IMR-90 (cell line): ENCODE data around the gene AGPAT3. TPM values are rescaled to one million over a fixed set of nuclear protein-coding genes. Genes with fewer than 3 reads are reported as not detected.
"Not testable (repeated sequence)": the region's sequence is repeated elsewhere in the genome, so short reads cannot be mapped to it uniquely, and the experiment has no call there.

ENCODE experiments used
- ATAC-seq: fragments of 200-7000 bp; cut with Tn5 transposase; 2 replicates; pipeline ENCODE4 v1.9.1; 2020; ENCODE audit warnings: low read depth, mild to moderate bottlenecking, moderate library complexity
- BruUV-seq: library from RNA; stranded (reverse); fragments of 400-500 nt; replicated peaks from 2 replicates; lab custom pipeline; 2021; lab: Mats Ljungman, UMichigan
- CTCF ChIA-PET: fragments of 300-600 bp; formaldehyde crosslinking; extraction: SDS; loops from one replicate; lab custom pipeline; 2021; ENCODE audit warnings: antibody characterized with exemption; lab: Yijun Ruan, JAX
- POLR2A ChIA-PET: fragments of 300-600 bp; sonication (Branson Sonifier 250); formaldehyde crosslinking; loops from one replicate; lab custom pipeline; 2022; ENCODE audit warnings: antibody characterized with exemption; ENCODE audit not compliant: unreplicated experiment; lab: Charles Lee
- DNase-seq: peaks from one replicate; pipeline ENCODE4 v3.0.0; 2013
- H2AFZ ChIP-seq: replicated peaks from 2 replicates; pipeline ENCODE3; 2013; ENCODE audit warnings: low read length, mild to moderate bottlenecking; ENCODE audit not compliant: poor library complexity
- H2AK5ac ChIP-seq: 2 replicates; pipeline ENCODE4 v1.6.1; 2013; ENCODE audit warnings: low read depth, low read length, inconsistent platforms
- H2AK9ac ChIP-seq: replicated peaks from 2 replicates; pipeline ENCODE3; 2013; ENCODE audit warnings: mild to moderate bottlenecking, low read depth, low read length, moderate library complexity; ENCODE audit not compliant: poor library complexity
- H2BK120ac ChIP-seq: 2 replicates; pipeline ENCODE4 v1.6.1; 2013; ENCODE audit warnings: low read depth, low read length, inconsistent platforms
- H2BK15ac ChIP-seq: 3 replicates; pipeline ENCODE4 v1.6.1; 2013; ENCODE audit warnings: low read depth, low read length, inconsistent platforms
- H2BK20ac ChIP-seq: 2 replicates; pipeline ENCODE4 v1.6.1; 2013; ENCODE audit warnings: low read depth, mild to moderate bottlenecking, inconsistent platforms, low read length, moderate library complexity
- H2BK5ac ChIP-seq: 2 replicates; pipeline ENCODE4 v1.6.1; 2013; ENCODE audit warnings: mild to moderate bottlenecking, low read depth, low read length, inconsistent platforms; ENCODE audit not compliant: poor library complexity, severe bottlenecking
- H3K14ac ChIP-seq: replicated peaks from 2 replicates; pipeline ENCODE4 v1.6.1; 2013; ENCODE audit warnings: low read depth, low read length, inconsistent platforms
- H3K18ac ChIP-seq: 2 replicates; pipeline ENCODE4 v1.6.1; 2013; ENCODE audit warnings: low read depth, low read length, control low read depth
- H3K23ac ChIP-seq: 2 replicates; pipeline ENCODE4 v1.6.1; 2013; ENCODE audit warnings: low read depth, low read length, inconsistent platforms
- H3K27ac ChIP-seq: 2 replicates; pipeline ENCODE4 v1.5.1; 2013; ENCODE audit warnings: mild to moderate bottlenecking, control low read depth, low read length; ENCODE audit not compliant: insufficient read depth
- H3K27me3 ChIP-seq: 2 replicates; pipeline ENCODE4 v1.6.1; 2013; ENCODE audit warnings: low read length; ENCODE audit not compliant: control insufficient read depth, insufficient read depth
- H3K36me3 ChIP-seq: 2 replicates; pipeline ENCODE4 v1.6.1; 2013; ENCODE audit warnings: low read length, mixed read lengths; ENCODE audit not compliant: control insufficient read depth, insufficient read depth
- H3K4ac ChIP-seq: 2 replicates; pipeline ENCODE4 v1.6.1; 2013; ENCODE audit warnings: low read depth, low read length, inconsistent platforms
- H3K4me1 ChIP-seq: 2 replicates; pipeline ENCODE4 v1.6.1; 2013; ENCODE audit warnings: low read length, mixed read lengths; ENCODE audit not compliant: control insufficient read depth, insufficient read depth
- H3K4me2 ChIP-seq: 2 replicates; pipeline ENCODE4 v1.6.1; 2013; ENCODE audit warnings: low read depth, mild to moderate bottlenecking, control low read depth, low read length, moderate library complexity
- H3K4me3 ChIP-seq: 2 replicates; pipeline ENCODE4 v1.5.1; 2013; ENCODE audit warnings: low read depth, mild to moderate bottlenecking, control low read depth, low read length, moderate library complexity; ENCODE audit not compliant: insufficient read depth
- H3K56ac ChIP-seq: 2 replicates; pipeline ENCODE4 v1.6.1; 2013; ENCODE audit warnings: low read length, inconsistent platforms; ENCODE audit not compliant: insufficient read depth; ENCODE audit errors: extremely low read depth
- H3K79me1 ChIP-seq, 2 experiments: 2 replicates each; pipeline ENCODE4 v1.6.1; 2013; ENCODE audit warnings: low read length in 2 of 2, inconsistent platforms in 1 of 2, low read depth in 1 of 2
- H3K9ac ChIP-seq: 2 replicates; pipeline ENCODE4 v1.6.1; 2013; ENCODE audit warnings: low read depth, low read length, control low read depth
- H3K9me1 ChIP-seq: 2 replicates; pipeline ENCODE4 v1.6.1; 2013; ENCODE audit warnings: low read length, inconsistent platforms; ENCODE audit not compliant: insufficient read depth
- H3K9me3 ChIP-seq: 2 replicates; pipeline ENCODE4 v1.6.1; 2013; ENCODE audit warnings: low read length; ENCODE audit not compliant: control insufficient read depth, insufficient read depth
- H4K20me1 ChIP-seq: 2 replicates; pipeline ENCODE4 v1.6.1; 2013; ENCODE audit warnings: low read length, inconsistent platforms; ENCODE audit not compliant: insufficient read depth
- H4K5ac ChIP-seq: 2 replicates; pipeline ENCODE4 v1.6.1; 2013; ENCODE audit warnings: mild to moderate bottlenecking, low read depth, low read length, control low read depth
- H4K8ac ChIP-seq, 2 experiments: 2 replicates each; pipeline ENCODE4 v1.6.1; 2013; ENCODE audit warnings: low read depth in 2 of 2, low read length in 2 of 2, control low read depth in 1 of 2, inconsistent platforms in 1 of 2
- H4K91ac ChIP-seq: 2 replicates; pipeline ENCODE4 v1.6.1; 2013; ENCODE audit warnings: low read depth, low read length, inconsistent platforms; ENCODE audit not compliant: insufficient read depth
- WGBS, 2 experiments: methylation state at CpG; one replicate each; pipeline versions ENCODE4 v1.1.5 to v1.1.7; 2013; ENCODE audit warnings: missing lambda C conversion rate in 2 of 2; ENCODE audit not compliant: insufficient read length in 1 of 2; ENCODE audit errors: extremely low coverage in 2 of 2; 5-methylcytosine and 5-hydroxymethylcytosine counted together
- dilution Hi-C: fragments of 300-500 bp; cut with HindIII; formaldehyde crosslinking; loops from one replicate; pipeline ENCODE4 v1.14.3; 2018; ENCODE audit warnings: low sequenced_read_pairs; ENCODE audit not compliant: unreplicated experiment
- in situ Hi-C: fragments of 300-500 bp; cut with MboI; formaldehyde crosslinking; loops from 3 replicates; pipeline ENCODE4 v1.14.3; 2019; ENCODE audit warnings: low sequenced_read_pairs, inconsistent platforms, mixed read lengths
- intact Hi-C: fragments of 100-400 bp; cut with micrococcal nuclease; formaldehyde crosslinking; loops from 2 replicates; pipeline ENCODE4 v1.10.0; 2022
- polyA plus RNA-seq, 3 experiments: library from polyadenylated mRNA; depleted of rRNA; stranded (reverse); fragments of >200 nt; gene quantifications; 2 replicates each; pipeline ENCODE4 v1.2.3, GENCODE V29; 2012; ENCODE audit warnings: low replicate concordance in 1 of 3
- total RNA-seq: library from RNA; depleted of rRNA; stranded (reverse); fragments of >200 nt; gene quantifications from 2 replicates; pipeline ENCODE4 v1.2.3, GENCODE V29; 2012

AGPAT3 gene
- total and polyA plus RNA-seq, 2 of the 4 experiments (the other 2 are of a cell fraction), result 27.1 to 38.7 TPM

- H3K9ac ChIP-seq, H3K18ac ChIP-seq, DNase-seq, H3K4me2 ChIP-seq, dilution Hi-C loops, H3K36me3 ChIP-seq, H3K56ac ChIP-seq, BruUV-seq, H3K27ac ChIP-seq, H3K23ac ChIP-seq, H2BK20ac ChIP-seq, H2AK9ac ChIP-seq, H3K4me1 ChIP-seq, H2BK15ac ChIP-seq, H3K4me3 ChIP-seq, H2BK5ac ChIP-seq, H3K4ac ChIP-seq, CTCF ChIA-PET, H4K8ac ChIP-seq, H2BK120ac ChIP-seq, H2AK5ac ChIP-seq, H3K79me1 ChIP-seq, H3K14ac ChIP-seq, H3K9me1 ChIP-seq, H4K20me1 ChIP-seq, H3K9me3 ChIP-seq, H4K5ac ChIP-seq, ATAC-seq, in situ Hi-C loops, H4K91ac ChIP-seq, H2AFZ ChIP-seq, POLR2A ChIA-PET, intact Hi-C loops: not testable (repeated sequence)
- no CpG with 5 or more reads among the region's 5 CpGs for WGBS, 2 experiments
- H3K27me3 ChIP-seq, result peaks cover 11% of the 10 kb centered on the region
Observed at GRCh38 chr21:43844906-43845305, 20.1 kb upstream of the AGPAT3 start.
